GM21526 (cell line): ENCODE measurements around the gene CALY.
A peak's percentile ranks its signal among the peaks of the same experiment; 100 is the strongest.

Experiments
- ATAC-seq: cut with Tn5 transposase; IDR thresholded peaks from one replicate; pipeline ENCODE4 v1.9.1; 2021; ENCODE audit warnings: moderate library complexity; ENCODE audit not compliant: unreplicated experiment, low FRiP score

The CALY gene

GRCh38 chr10:133276435-133277201, 60.1 kb downstream of the CALY start, which contains the start of gene ADAM8:
Gene ADAM8 (minus strand): TSS chr10:133276868. CDS start chr10:133276817, 51 bp downstream.
- ATAC-seq = peak; percentile 55

GRCh38 chr10:133276100-133276434, 60.6 kb downstream of the CALY start:
- ATAC-seq = no peak

GRCh38 chr10:133275684-133276092, 61.0 kb downstream of the CALY start:
- peak; percentile 39 for ATAC-seq

GRCh38 chr10:133274751-133275683, 61.7 kb downstream of the CALY start:
- peak; percentile 45 for ATAC-seq
